Uterus (tissue), 2 donors: Measurements from ENCODE around the gene SBNO2.

ENCODE experiments used
- CTCF ChIP-seq, 4 experiments: fragments of 200-600 bp in 2 of 4; fragments of 450-650 bp in 2 of 4; sonication (generic) in 2 of 4; IDR thresholded peaks; one replicate each; pipeline ENCODE4 v1.5.1; 2016 to 2019; ENCODE audit warnings: antibody characterized with exemption in 4 of 4, mild to moderate bottlenecking in 2 of 4, moderate library complexity in 1 of 4
- POLR2A ChIP-seq, 2 donors: fragments of 450-650 bp; IDR thresholded peaks; one replicate each; pipeline ENCODE4 v1.6.1; 2016; ENCODE audit warnings: antibody characterized with exemption in 2 of 2, mild to moderate bottlenecking in 1 of 2, moderate library complexity in 1 of 2

DNA sequence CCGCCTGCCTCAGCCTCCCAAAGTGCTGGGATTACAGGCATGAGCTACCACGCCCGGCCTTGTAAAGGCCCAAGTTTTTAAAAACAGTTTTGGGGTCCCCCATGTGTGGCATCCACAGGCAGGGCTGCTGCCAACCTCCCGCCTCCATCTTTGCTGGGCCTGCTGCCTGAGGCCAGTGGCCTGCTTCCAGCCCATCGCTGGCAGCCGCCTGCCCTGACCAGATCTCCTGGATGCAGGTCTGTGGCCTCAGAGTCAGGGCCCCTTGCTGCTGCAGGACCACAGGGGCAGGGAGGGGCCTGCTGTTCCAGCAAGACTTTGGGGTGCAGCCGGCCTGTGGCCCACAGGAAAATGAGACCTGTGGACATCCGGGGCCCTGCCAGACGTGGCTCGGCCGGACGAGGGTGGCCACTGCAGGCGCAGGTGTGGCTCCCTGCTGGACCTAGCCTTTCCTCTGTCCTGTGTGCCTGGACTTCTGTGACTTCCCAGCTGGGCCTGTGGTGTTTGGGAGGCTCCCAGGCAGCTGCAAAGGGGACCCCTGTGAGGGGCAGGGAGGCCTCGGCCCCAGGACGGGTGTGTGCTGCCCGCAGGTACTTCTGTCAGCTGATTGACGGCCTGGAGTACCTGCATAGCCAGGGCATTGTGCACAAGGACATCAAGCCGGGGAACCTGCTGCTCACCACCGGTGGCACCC is 45.9 kb upstream of the SBNO2 start:
- TF ChIP-seq CTCF (IDR thresholded peaks at IDR 0.05) (no peak), POLR2A (IDR thresholded peaks at IDR 0.05) (no peak)
